Frontal cortex (tissue), 4 donors: ENCODE results near the gene PRPH2. TPM values are rescaled to one million over a fixed set of nuclear protein-coding genes. Genes with fewer than 3 reads are reported as not detected.

ENCODE experiments used
- DNase-seq, 2 donors: peaks; one replicate each; pipeline ENCODE4 v3.0.0; 2012; ENCODE audit warnings: low spot score in 2 of 2
- FAIRE-seq: peaks from 2 replicates; lab custom pipeline; 2012; peaks lifted over from hg19 to GRCh38; lab: Jason Lieb, UNC
- small RNA-seq: library from RNA; depleted of rRNA; stranded (forward); fragments of <200 nt; gene quantifications from one replicate; pipeline ENCODE3, GENCODE V24; 2014
- total RNA-seq: library from RNA; depleted of rRNA; stranded (reverse); fragments of >200 nt; gene quantifications from one replicate; pipeline ENCODE4 v1.2.3, GENCODE V29; 2014
- donor health status: control.
- donor health status: control.
- donor health status: control.

PRPH2 gene
- total RNA-seq, 1 donor from 2014 or later: 6.1 TPM

DNA sequence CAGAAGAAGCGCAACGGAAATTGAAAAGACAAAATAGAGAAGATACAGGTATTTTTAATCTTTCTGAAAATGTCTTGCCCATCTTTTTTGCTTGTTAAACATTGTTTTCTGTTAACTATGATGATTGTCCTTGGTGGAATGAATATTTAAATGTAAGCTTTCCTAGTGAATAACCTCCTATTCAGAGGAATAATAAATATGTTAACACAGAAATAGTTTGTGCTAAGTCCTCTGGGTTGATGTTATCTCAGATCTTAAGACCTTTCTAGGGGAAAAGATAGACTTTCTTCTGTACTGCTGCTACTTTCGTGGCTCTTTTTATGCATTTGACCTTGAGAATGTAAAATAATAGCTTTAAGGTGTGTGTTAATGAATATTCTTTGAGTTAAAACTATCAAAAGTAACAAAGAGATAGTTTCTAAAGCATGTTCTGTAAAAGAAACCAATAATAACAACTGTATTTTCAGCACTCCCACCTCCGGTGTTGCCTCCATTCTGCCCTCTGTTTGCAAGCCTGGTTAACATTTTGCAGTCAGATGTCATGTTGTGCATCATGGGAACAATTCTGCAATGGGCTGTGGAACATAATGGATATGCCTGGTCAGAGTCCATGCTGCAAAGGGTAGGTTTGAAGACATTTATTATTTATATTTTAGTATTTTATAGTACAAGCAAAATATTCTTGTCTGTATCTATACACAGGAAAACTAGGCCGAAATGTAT, 70.2 kb downstream of the PRPH2 start:
- DNase-seq (no peak), FAIRE-seq (no peak)

Small RNAs within 50 kb of the gene (small RNA-seq; reads per million reads assigned to genes)
- not detected for gene RNU6-890P

Other genes starting within 250 kb of the PRPH2 start
- 37.1 TPM for gene UBR2, start 158.6 kb downstream of the PRPH2 start, total RNA-seq
- 79.1 TPM for gene TBCC, start 23.5 kb upstream of the PRPH2 start, total RNA-seq
- 23.2 TPM for gene BICRAL, start 59.5 kb upstream of the PRPH2 start, total RNA-seq
- 157 TPM for gene RPL7L1, start 157.0 kb upstream of the PRPH2 start, total RNA-seq
- gene PTCRA, start 193.5 kb upstream of the PRPH2 start, total RNA-seq: not detected
- gene CNPY3, start 206.9 kb upstream of the PRPH2 start, total RNA-seq: 14.7 TPM
- not detected for gene GNMT, start 238.2 kb upstream of the PRPH2 start, total RNA-seq